RCC 7860 (cell line): ENCODE results near the gene VPS52.

Source experiments
- DNase-seq: peaks from one replicate; pipeline ENCODE4 v3.0.0-alpha.2; 2015; ENCODE audit warnings: low spot score
- FAIRE-seq: peaks from 2 replicates; lab custom pipeline; 2012; peaks lifted over from hg19 to GRCh38; lab: Jason Lieb, UNC

Gene VPS52

DNA sequence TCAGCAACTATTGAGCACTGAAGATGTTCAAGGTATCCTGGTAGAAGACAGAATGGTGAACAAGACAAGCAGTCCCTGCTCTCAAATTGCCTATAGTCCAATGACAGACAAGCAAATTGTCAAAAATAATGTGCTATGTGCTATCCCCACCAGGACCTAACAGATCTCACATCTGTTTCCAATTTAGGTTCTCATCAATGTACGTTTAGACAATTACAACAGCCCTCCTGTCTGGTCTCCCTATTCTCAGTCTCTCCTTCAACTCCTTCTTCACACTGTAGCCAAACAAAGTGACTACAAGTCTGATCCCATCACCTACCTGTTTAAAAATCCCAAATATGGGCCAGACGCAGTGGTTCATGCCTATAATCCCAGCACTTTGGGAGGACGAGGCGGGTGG lies 34.7 kb upstream of the VPS52 start:
- DNase-seq: no peak
- FAIRE-seq: no peak

- FAIRE-seq (no peak), DNase-seq (no peak)
Observed at GRCh38 chr6:33305052-33305451, 33.4 kb upstream of the VPS52 start.

DNA sequence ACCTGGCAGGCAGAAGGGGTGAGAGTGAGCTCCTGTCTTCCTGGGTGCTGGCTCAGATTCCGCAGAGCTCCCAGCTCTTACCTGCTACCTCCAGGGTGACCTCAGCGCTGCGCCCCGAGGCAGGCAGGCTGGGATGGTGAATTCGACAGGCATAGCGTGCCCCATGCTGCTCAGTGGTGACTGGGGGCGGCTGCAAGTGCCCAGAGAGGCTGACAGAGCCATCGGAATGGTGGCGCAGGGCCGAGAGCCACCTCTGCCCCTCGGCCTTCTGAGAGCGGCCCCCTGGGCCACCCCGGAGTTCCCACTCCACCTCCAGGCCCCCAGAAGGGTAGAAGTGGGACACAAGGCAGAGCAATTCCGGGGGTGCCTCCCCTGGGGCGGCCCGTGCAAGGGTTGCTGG lies 32.5 kb upstream of the VPS52 start:
- no peak for DNase-seq
- no peak for FAIRE-seq

DNA sequence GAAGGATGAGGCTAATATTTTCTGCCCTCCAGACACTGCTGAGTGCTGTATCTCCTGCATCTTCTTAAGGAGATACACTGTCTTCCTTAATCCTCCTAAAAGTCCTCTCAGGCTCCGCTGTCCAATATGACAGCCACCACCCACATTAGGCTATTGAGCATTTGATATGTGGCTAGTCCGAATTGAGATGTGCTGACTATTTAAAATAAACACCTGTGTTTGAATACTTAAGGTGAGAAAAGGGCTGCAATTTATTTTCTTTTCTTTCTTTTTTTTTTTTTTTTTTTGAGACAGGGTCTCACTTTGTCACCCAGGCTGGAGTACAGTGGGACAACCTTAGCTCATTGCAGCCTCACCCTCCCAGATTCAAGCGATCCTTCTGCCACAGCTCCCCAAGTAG lies 30.2 kb upstream of the VPS52 start:
- FAIRE-seq (no peak), DNase-seq (no peak)

DNA sequence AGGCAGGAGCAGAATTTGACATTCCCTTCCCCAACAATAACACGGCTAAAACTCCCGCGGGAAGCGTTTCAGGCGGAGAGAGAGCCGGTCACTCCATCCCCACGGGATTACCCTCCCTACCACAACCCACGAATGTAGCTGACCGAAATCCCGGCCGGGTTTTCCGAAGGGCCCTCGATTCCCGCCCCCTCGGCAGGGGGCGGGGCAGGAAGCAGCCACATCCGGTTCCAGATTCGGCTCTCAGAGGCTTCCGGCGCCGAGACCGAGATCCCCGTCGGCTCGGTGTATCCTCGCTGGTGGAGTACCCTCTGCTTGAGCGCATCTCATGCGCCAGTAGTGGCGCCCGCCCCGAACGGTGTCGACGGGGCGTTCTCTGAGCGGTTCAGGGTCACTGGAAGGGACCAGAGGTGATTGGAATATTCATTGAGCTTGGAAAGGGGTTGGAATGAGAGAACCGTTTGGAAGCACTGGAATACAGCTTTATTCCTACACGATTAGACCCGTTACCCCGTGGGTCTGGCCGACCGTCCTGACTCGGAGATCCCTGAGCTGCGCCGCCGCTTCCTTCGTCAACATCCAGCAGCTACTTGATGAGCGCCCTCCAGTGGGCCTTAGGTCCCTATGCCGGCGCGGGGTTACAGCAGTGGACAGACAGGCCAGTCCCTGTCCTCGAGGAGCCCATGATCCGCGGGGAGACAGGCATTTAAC lies 27.7 kb upstream of the VPS52 start:
- FAIRE-seq (no peak), DNase-seq (peak; percentile 84)

DNA sequence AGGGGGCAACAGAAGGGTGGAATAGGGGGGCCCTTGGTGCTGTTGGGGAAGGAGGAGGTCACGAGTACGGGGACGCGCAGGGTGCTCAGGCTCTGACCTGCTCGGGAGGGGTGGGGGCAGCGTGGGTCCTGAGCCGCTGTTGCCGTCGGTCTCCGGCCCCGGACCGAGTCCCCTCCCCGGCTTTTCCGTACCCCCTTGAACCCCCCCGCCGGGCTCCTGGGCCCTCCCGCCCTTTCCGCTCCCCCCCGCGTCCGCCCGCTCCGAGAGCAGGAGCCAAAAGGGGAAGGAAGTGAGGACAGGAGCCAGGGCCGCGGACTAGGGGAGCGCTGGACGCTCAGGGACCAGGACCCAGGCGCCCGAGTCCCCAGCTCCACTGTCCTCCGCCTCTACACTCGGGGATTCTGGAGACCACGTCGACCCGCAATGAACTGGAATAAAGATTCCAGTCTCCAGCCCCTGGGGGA lies 27.1 kb upstream of the VPS52 start, which contains the start of gene RGL2:
TSS of gene RGL2 (minus strand) at position 170 of the 464 bp plus-strand sequence. CDS start 332 bp downstream, outside the sequence.
- FAIRE-seq (no peak), DNase-seq (peak; percentile 14)

GRCh38 chr6:33297956-33298772 lies 26.5 kb upstream of the VPS52 start:
- DNase-seq (peak; percentile 70), FAIRE-seq (no peak)

DNA sequence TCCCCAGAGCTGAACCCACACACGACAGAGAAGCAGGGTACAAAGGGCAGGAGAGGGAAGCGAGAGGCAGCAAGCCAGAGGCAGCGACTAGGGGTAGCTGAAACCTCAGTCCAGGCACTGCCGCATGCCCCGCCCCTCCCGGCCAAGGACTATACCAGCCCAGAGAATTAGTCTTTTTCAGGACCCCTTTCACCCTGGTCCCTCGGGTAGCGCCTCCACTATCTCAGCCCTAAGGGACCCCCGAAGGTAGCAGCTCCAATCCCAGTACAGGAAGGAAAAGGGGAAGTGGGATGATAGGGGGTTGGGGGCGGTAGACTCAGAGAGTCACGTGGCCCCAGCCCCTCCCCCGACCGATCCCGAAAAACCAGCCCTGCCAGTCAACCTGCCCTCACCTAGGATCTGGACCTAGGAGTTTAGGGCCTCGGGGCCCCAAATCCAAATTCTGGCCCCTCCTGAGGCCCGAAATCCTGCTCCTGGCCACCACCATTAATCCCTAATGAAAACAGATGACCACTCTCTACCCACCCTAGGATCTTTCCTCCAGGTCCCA lies 25.8 kb upstream of the VPS52 start:
- no peak for FAIRE-seq
- DNase-seq: no peak

DNA sequence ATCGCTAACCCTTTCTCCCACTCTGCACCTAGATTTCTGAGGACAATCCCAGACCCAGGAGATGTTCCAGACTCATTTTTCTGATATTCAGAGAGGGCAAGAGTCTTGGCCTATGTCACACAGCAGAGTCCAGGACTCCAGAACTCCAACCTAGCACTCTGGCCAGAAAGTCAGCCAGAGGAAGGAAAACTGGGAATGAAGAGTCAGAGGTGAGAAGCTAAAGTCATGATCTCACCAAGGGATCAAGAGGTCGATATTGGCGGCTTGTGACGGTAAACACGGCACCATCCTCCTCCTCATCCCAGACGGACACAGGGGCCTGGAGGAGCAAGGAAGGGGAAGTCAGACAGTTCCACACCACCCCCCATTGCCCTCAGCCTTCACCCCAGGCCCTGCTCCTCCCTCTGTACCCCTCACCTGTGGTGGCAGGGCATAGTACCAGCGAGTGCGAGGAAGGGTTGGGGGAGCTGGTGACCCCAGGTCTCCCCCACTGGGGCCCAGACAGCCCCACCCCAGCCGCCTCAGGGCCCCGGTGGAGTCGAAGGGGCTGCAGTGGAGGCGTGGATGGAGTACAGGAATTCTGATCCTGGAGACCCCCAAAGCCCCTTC lies 25.2 kb upstream of the VPS52 start:
- DNase-seq (no peak), FAIRE-seq (no peak)

GRCh38 chr6:33295621-33296369 lies 24.1 kb upstream of the VPS52 start:
- DNase-seq: no peak
- FAIRE-seq: no peak

- DNase-seq (no peak), FAIRE-seq (no peak)
Observed at GRCh38 chr6:33294086-33294823, 22.6 kb upstream of the VPS52 start.

GRCh38 chr6:33292996-33293682 lies 21.5 kb upstream of the VPS52 start:
- FAIRE-seq (no peak), DNase-seq (no peak)

DNA sequence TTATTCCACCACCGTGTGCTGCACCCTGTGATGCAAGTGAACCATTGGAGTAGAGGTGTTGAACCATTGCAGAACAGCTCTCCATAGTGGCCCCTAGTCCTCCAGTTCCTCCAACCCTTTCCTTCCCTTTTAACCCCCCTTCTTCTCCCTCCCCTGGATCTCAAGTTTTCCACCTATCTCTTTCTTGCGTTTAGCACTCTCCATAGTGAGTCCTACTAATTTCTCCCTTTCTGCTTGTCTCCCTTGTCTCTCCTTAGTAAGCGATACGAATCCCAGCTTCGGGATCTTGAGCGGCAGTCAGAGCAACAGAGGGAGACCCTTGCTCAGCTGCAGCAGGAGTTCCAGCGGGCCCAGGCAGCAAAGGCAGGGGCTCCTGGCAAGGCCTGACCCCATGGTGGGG lies 18.8 kb upstream of the VPS52 start:
- DNase-seq (no peak), FAIRE-seq (no peak)

GRCh38 chr6:33289784-33290315 lies 18.2 kb upstream of the VPS52 start:
- no peak for FAIRE-seq
- no peak for DNase-seq

DNA sequence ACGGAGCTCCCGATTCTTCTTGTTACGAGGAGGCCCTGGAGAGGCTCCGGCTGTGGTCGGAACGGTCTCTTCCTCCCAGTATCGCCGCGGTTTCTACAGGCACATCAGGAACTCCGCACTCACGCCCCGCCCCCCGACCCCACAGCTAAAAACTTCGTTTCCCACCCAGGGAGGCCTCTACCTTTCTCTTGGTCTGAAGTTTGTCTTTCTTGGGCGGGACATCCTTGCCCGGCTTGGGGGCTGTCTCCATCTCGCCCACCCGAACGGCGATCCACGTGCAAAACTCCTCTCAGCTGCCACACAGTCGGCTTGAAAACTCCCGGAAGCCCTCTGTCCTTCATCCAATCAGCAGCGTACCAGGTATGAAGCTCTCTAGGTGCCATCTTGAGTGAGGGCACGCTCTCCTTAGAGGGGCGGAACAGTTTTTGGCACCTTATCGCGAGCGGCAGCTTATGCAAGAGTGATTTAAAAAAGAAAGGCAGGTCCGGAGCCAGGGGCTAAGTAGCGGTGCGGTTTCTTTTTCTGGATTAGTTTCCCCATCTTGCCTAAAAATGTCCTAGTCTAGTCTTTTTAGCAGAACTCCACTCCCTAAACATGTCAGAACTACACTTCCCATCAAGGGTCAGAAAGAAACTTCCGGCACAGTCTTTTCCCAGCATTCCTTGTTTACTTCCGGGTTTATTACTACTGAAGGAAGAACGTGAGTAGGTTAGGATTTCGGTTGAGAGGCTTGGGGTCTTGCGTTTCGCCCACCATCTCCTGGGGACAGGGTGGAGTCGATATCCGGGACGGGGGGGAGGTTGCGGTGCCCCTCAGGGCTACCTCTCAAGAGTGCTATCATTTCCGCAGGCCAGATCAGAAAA lies 17.5 kb upstream of the VPS52 start, which contains the start of the genes PFDN6 and WDR46:
TSS of gene PFDN6 (plus strand) at position 681 of the 863 bp plus-strand sequence. CDS start 256 bp downstream, outside the sequence.
TSS of gene WDR46 (minus strand) at position 319 of the 863 bp plus-strand sequence. CDS start at position 250, 69 bp downstream.
- FAIRE-seq: no peak

GRCh38 chr6:33288141-33288920 lies 16.7 kb upstream of the VPS52 start:
- DNase-seq: no peak
- FAIRE-seq: no peak

More for the DNA sequence above, 17.5 kb upstream of the VPS52 start, which contains the start of the genes PFDN6 and WDR46:
- peak; percentile 74 for DNase-seq
